IMR-90 (cell line): Measurements from ENCODE around the gene ITGA4.

Source experiments
- CEBPB ChIP-seq: IDR thresholded peaks from 2 replicates; pipeline ENCODE4 v1.6.1; 2012; ENCODE audit warnings: low read depth, low read length, improper control_type of control experiment
- MAZ ChIP-seq: IDR thresholded peaks from 2 replicates; pipeline ENCODE4 v1.6.1; 2012; ENCODE audit warnings: low read depth, mild to moderate bottlenecking, low read length, improper control_type of control experiment, moderate library complexity, borderline replicate concordance
- MXI1 ChIP-seq: IDR thresholded peaks from 2 replicates; pipeline ENCODE4 v1.6.1; 2012; ENCODE audit warnings: low read depth, mild to moderate bottlenecking, low read length, moderate library complexity, borderline replicate concordance
- NFE2L2 ChIP-seq: fragments of 150-350 bp; IDR thresholded peaks from 2 replicates; pipeline ENCODE4 v1.6.1; 2016; ENCODE audit warnings: low read depth, mild to moderate bottlenecking, low read length
- POLR2A ChIP-seq: IDR thresholded peaks from 2 replicates; pipeline ENCODE4 v1.6.1; 2012; ENCODE audit warnings: mild to moderate bottlenecking, low read depth, low read length
- RAD21 ChIP-seq: IDR thresholded peaks from 2 replicates; pipeline ENCODE4 v1.6.1; 2012; ENCODE audit warnings: low read length, improper control_type of control experiment
- RCOR1 ChIP-seq: IDR thresholded peaks from 2 replicates; pipeline ENCODE4 v1.6.1; 2012; ENCODE audit warnings: mild to moderate bottlenecking, low read length, improper control_type of control experiment; ENCODE audit not compliant: insufficient replicate concordance
- RFX5 ChIP-seq: IDR thresholded peaks from 2 replicates; pipeline ENCODE4 v1.8.0; 2012; ENCODE audit warnings: low read depth, mild to moderate bottlenecking, low read length, moderate library complexity
- SMC3 ChIP-seq: fragments of 150-350 bp; IDR thresholded peaks from 2 replicates; pipeline ENCODE4 v1.6.1; 2016; ENCODE audit warnings: low read depth, mild to moderate bottlenecking, antibody characterized with exemption, low read length, moderate library complexity
- USF2 ChIP-seq: fragments of 150-350 bp; IDR thresholded peaks from 2 replicates; pipeline ENCODE4 v1.6.1; 2017; ENCODE audit warnings: mild to moderate bottlenecking, antibody characterized with exemption, low read length, low read depth
- TF ChIP-seq, protein P1 (sequence below): conservative IDR thresholded peaks from 2 replicates; pipeline ENCODE4 v1.5.1; 2012; ENCODE audit warnings: mild to moderate bottlenecking, low read depth, low read length, improper control_type of control experiment

- TF ChIP-seq, protein P1, sequence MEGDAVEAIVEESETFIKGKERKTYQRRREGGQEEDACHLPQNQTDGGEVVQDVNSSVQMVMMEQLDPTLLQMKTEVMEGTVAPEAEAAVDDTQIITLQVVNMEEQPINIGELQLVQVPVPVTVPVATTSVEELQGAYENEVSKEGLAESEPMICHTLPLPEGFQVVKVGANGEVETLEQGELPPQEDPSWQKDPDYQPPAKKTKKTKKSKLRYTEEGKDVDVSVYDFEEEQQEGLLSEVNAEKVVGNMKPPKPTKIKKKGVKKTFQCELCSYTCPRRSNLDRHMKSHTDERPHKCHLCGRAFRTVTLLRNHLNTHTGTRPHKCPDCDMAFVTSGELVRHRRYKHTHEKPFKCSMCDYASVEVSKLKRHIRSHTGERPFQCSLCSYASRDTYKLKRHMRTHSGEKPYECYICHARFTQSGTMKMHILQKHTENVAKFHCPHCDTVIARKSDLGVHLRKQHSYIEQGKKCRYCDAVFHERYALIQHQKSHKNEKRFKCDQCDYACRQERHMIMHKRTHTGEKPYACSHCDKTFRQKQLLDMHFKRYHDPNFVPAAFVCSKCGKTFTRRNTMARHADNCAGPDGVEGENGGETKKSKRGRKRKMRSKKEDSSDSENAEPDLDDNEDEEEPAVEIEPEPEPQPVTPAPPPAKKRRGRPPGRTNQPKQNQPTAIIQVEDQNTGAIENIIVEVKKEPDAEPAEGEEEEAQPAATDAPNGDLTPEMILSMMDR, result no peak
- TF ChIP-seq RCOR1 (no peak), MXI1 (no peak), USF2 (no peak), POLR2A (no peak), RFX5 (no peak), CEBPB (no peak), NFE2L2 (no peak), MAZ (no peak), RAD21 (no peak), SMC3 (no peak)
Observed at GRCh38 chr2:181499231-181499630, 42.0 kb downstream of the ITGA4 start.
